Activated CD8-positive, alpha-beta memory T cell treated with anti-CD3 and anti-CD28 coated beads, Interleukin-2, amount 10 ng/mL, durations not matched to agents 7 days and 5 days (primary cell): Measurements from ENCODE around the gene CUL3. TPM values are rescaled to one million over a fixed set of nuclear protein-coding genes. Genes with fewer than 3 reads are reported as not detected.
"Not testable (repeated sequence)": the region's sequence is repeated elsewhere in the genome, so short reads cannot be mapped to it uniquely, and the experiment has no call there.

Experiments used
- ATAC-seq: fragments of 150-1000 bp; cut with Tn5 transposase; one replicate; pipeline ENCODE4 v1.10.0; 2021; ENCODE audit warnings: moderate library complexity
- CTCF ChIA-PET: fragments of 350-600 bp; sonication (Branson Sonifier 250); formaldehyde crosslinking; loops from one replicate; lab custom pipeline; 2021; ENCODE audit warnings: antibody characterized with exemption; lab: Charles Lee
- DNase-seq: peaks from one replicate; pipeline ENCODE4 v3.0.0-alpha.2; 2020
- H3K27ac Mint-ChIP-seq: one replicate; pipeline ENCODE4 v1.8.0; 2021; ENCODE audit warnings: mild to moderate bottlenecking, mixed read lengths
- H3K27me3 Mint-ChIP-seq: one replicate; pipeline ENCODE4 v1.8.0; 2021; ENCODE audit warnings: mixed read lengths
- H3K36me3 Mint-ChIP-seq: one replicate; pipeline ENCODE4 v1.8.0; 2021; ENCODE audit warnings: mild to moderate bottlenecking, mixed read lengths
- H3K4me1 Mint-ChIP-seq: one replicate; pipeline ENCODE4 v1.8.0; 2021; ENCODE audit warnings: mixed read lengths
- H3K4me3 Mint-ChIP-seq: one replicate; pipeline ENCODE4 v1.8.0; 2021; ENCODE audit warnings: mild to moderate bottlenecking, moderate library complexity, mixed read lengths
- H3K9me3 Mint-ChIP-seq: one replicate; pipeline ENCODE4 v1.8.0; 2022; ENCODE audit warnings: low read depth, mixed read lengths
- total RNA-seq, 2 experiments: library from RNA; stranded (reverse); gene quantifications; one replicate each; pipeline ENCODE4 v1.2.3, GENCODE V29; 2021

CUL3 gene
- total RNA-seq: 10 to 100 TPM; 72.2 to 79.8 TPM

DNA sequence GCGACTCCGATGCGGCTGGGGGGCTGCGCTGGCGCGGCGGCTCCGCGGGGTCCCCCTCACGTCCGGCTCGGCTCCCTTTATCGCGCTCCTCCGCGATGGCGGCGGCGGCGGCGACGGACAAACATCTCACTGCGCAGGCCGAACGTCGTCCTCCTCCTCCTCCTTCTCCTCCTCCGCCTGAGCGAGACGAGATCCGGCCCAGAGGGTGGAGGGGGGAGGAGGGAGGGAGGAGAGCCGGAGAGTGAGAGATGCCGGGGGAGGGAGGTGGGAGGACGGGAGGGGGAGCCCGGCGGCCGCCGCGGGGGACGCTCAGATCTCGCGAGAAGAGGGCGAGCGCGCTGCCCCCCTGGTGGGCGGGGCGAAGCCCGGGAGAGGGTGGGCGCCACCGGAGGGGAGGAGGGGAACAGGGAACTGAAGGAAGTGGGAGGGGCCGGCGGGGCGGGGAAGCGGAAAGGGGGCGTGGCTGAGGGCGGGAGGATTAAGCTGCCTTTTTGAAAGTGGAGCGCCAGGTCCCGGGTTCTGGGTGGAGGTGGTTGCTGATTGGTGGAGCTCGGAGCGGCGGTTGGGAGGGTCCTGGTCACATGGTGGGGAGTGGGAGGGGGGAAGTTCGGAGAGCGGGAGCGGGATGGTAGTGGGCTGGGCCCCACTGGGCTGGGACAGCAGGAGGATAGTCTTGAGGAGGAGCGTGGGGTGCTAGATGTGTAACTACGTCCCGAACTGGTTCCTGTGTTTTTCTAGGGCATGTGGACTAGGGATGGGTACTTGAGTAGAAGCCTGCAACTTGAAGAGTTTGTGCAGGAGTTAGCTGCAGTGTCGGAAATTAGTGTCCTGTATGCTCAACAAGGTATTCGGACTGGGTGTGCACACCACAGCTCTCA, at the start of gene CUL3:
Gene CUL3 (minus strand): TSS at position 153 of the 878 bp plus-strand sequence. CDS start 354 bp downstream, outside the sequence.
- Mint-ChIP-seq H3K36me3 (peaks cover 18% of the 10 kb centered on the region), H3K4me1 (peaks cover 43% of the 10 kb centered on the region), H3K4me3 (peak within 1 kb of the TSS; percentile 99), H3K27ac (peak within 1 kb of the TSS; percentile 93), H3K27me3 (no peaks in the 10 kb centered on the region), H3K9me3 (no peaks in the 10 kb centered on the region)
- CTCF ChIA-PET: interaction anchor here (1.1 to 1.7 kb wide), 3 partner anchors 54 to 66 kb away, joined by 3 to 5 read pairs (median 4); no protein-coding TSS in a partner anchor
- ATAC-seq: peak; percentile 84
- peak; percentile 100 for DNase-seq

DNA sequence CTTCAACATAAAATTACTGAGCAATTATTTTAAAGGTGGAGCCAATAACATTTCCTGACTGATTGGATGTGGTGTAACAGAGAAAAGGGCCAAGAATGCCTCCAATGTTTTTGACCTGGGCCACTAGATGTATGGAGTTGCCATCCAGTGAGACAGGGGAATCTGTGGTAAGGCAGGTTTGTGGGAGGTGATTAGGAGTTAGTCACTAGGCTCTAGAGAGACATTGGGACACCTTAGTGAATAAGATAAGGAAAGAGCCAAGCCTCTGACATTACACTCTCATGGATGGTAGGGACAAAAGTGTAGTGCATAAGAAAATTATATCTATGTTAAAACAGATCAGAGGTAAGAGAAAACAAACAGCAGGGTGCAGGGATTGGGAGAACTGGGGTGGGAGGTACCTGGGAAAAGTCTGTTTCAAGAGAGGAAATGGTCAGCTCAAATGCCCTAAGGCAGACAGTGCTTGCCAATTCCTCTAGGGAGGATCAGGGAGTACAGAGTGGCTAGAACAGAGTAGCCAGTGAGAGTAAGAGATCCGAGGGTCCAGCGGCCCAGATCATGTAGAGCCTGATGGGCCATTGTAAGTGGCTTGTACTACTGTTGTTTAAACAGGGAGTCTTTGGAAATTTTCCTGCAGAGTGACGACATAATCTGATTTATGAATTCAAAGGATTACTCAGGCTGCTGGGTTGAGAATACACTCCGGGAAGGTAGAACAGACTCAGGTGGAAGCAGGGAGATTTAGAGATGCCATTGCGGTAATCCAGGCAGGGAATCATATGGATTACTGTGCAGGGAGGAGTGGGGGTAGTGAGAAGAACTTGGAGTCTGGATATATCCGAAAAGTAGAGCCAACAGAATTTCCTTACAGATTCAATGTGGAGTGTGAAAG, 45.7 kb upstream of the CUL3 start:
- ATAC-seq: no peak
- H3K4me3 Mint-ChIP-seq: no peak overlapping the region
- CTCF ChIA-PET: interaction anchor here (0.5 kb wide), 1 partner anchor 528 kb away, joined by 3 read pairs; no protein-coding TSS in a partner anchor

DNA sequence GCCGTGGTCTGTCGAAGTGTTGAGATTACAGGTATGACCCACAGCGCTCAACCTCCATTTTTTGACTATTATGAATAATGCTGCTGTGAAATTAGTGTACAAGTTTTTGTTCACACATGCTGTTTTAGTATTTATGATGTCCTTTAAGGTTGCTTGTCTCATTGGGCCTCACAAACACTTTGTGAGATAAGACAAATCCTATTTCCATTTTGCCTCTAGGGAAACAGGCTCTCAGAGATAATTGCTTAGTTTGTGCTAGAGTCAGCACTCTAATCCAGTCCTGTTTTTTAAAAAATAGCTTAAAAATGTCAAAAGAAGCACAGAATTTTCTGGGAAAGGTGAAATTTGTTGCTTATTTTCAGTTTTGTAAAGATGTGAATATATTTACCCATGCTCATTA, 43.3 kb upstream of the CUL3 start:
- H3K9me3 Mint-ChIP-seq: no peaks in the 10 kb centered on the region
- peaks cover 3% of the 10 kb centered on the region for H3K27me3 Mint-ChIP-seq
- no peaks in the 10 kb centered on the region for H3K36me3 Mint-ChIP-seq
- DNase-seq: no peak
- no peak overlapping the region for H3K27ac Mint-ChIP-seq
- no peak for ATAC-seq
- CTCF ChIA-PET: no interaction called here
- no peak overlapping the region for H3K4me3 Mint-ChIP-seq
- H3K4me1 Mint-ChIP-seq: no peaks in the 10 kb centered on the region

More for the DNA sequence above, 45.7 kb upstream of the CUL3 start:
- no peaks in the 10 kb centered on the region for H3K36me3 Mint-ChIP-seq
- peaks cover 3% of the 10 kb centered on the region for H3K27me3 Mint-ChIP-seq
- no peaks in the 10 kb centered on the region for H3K4me1 Mint-ChIP-seq
- H3K27ac Mint-ChIP-seq: no peak overlapping the region
- DNase-seq: no peak
- no peaks in the 10 kb centered on the region for H3K9me3 Mint-ChIP-seq

DNA sequence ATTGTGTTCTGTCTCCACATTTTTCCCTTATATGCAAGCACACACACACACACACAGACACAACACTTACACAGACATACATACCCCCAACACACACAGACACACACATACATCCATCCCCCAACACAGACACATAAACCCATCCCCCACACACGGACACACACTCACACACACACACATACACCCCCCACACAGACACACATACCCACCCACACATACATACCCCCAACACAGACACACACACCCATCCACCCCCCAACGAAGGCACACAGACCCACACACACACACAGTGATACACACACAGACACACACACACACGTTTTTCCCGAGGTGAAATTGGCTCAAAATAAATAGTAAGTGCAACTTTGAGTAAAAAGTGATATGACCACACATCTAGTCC, 41.6 kb upstream of the CUL3 start:
- no peaks in the 10 kb centered on the region for H3K4me1 Mint-ChIP-seq
- ATAC-seq: no peak

DNA sequence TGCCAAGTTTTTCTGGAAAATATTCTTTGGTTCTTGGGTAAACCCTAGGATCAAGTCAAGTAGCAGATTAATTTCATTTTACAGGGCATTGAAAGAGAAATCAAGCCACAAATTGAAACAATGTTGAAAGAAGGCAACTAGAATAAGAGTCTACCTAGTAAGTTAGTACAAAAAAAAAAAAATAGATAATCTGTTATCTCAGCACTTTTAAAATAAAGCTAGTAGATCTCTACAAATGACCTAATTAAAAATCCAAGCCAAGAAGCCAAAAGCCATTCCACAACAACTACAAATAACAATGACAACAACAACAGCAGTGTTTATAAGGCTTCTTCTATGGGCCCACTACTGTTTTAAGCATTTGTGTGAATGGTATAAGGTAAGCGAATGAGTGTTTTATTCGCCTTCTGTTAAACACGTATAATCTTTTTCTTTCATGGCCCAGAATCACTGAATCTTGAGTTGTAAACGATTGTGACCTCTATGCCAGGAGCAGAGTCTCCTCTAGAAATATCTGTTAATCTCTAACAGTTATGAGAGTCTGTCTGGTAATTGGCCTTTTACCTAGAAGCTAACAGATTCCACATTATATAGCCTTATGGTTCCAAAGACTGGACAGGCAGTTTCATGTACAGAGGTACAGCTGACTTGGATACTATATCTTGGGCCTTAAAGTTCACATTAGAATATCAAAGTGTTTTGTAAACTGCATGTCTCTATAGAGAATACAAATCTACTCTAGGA, 28.6 kb upstream of the CUL3 start:
- no peaks in the 10 kb centered on the region for H3K9me3 Mint-ChIP-seq
- ATAC-seq (no peak), DNase-seq (no peak)
- H3K27me3 Mint-ChIP-seq: no peaks in the 10 kb centered on the region
- CTCF ChIA-PET: no interaction called here
- H3K4me1 Mint-ChIP-seq: no peaks in the 10 kb centered on the region
- H3K4me3 Mint-ChIP-seq: no peak overlapping the region
- no peak overlapping the region for H3K27ac Mint-ChIP-seq
- no peaks in the 10 kb centered on the region for H3K36me3 Mint-ChIP-seq

More for the DNA sequence above, 41.6 kb upstream of the CUL3 start:
- CTCF ChIA-PET: no interaction called here
- peaks cover 3% of the 10 kb centered on the region for H3K27me3 Mint-ChIP-seq
- DNase-seq: no peak
- H3K36me3 Mint-ChIP-seq: no peaks in the 10 kb centered on the region
- H3K27ac Mint-ChIP-seq: no peak overlapping the region
- no peak overlapping the region for H3K4me3 Mint-ChIP-seq
- no peaks in the 10 kb centered on the region for H3K9me3 Mint-ChIP-seq

DNA sequence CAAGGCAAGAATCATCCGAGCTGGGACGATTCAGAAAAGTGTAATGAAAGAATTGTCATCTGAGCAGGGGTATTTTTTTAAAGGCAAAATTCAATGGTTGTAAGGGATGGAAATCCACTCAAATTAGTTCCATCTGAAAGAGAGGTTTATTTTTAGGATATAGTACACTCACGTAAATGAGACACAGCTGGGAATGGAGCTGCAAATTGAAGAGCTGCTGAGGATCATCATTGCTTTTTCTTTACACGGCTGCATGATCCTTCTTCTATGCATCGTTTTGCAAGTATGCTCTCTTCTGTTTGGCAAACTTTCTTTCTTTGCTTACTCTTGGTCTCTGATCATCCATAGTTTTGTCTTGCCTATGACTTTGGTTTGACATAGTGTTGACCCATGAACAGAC, 27.4 kb upstream of the CUL3 start:
- Mint-ChIP-seq H3K27me3 (no peaks in the 10 kb centered on the region), H3K9me3 (no peaks in the 10 kb centered on the region), H3K27ac (no peak overlapping the region), H3K36me3 (no peaks in the 10 kb centered on the region), H3K4me3 (no peak overlapping the region), H3K4me1 (no peaks in the 10 kb centered on the region)
- ATAC-seq: no peak
- CTCF ChIA-PET: no interaction called here
- no peak for DNase-seq

DNA sequence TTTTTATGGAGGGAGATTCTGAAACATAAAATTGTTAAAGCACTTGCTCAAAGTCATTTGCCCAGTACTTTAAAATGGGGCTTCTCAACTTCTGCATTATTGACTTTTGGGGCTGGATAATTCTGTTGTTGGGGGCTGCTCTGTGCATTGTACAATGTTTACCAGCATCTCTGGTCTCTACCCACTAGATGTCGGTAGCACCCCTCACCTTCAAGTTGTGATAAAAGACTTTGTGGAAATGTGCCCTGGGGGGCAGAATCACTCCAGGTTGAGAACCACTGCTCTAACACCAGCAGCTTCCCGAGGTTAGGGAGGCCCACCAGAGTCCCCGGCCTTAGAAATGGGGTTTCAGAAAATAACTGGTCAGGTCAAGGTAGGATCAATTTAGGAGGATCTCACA, 26.8 kb upstream of the CUL3 start:
- Mint-ChIP-seq H3K4me1 (no peaks in the 10 kb centered on the region), H3K4me3 (no peak overlapping the region), H3K27me3 (no peaks in the 10 kb centered on the region), H3K27ac (no peak overlapping the region), H3K36me3 (no peaks in the 10 kb centered on the region), H3K9me3 (no peaks in the 10 kb centered on the region)
- DNase-seq (no peak), ATAC-seq (no peak)
- CTCF ChIA-PET: no interaction called here

DNA sequence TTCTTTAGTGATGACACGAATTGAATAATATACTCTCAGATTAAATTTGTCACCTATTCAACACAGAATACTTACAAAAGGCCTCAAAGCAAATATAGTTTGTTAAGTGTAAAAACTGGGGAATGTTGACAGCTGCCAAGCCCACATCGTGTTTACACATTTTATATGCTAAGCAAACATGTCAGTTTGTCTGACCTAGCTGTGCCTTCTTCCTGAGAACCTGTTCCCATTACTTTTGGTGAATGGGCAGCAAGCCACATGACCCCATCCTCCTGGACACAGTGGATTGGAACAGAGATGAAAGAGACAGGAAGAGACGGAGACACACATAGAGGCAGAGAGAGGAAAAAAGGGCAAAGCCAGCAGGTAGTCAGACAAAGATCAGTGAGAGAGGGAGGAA, 22.9 kb upstream of the CUL3 start:
- H3K9me3 Mint-ChIP-seq: peaks cover 3% of the 10 kb centered on the region
- peaks cover 3% of the 10 kb centered on the region for H3K4me1 Mint-ChIP-seq
- ATAC-seq: no peak
- CTCF ChIA-PET: no interaction called here
- H3K27me3 Mint-ChIP-seq: no peaks in the 10 kb centered on the region
- peaks cover 2% of the 10 kb centered on the region for H3K36me3 Mint-ChIP-seq
- no peak overlapping the region for H3K27ac Mint-ChIP-seq
- H3K4me3 Mint-ChIP-seq: no peak overlapping the region
- DNase-seq: no peak

DNA sequence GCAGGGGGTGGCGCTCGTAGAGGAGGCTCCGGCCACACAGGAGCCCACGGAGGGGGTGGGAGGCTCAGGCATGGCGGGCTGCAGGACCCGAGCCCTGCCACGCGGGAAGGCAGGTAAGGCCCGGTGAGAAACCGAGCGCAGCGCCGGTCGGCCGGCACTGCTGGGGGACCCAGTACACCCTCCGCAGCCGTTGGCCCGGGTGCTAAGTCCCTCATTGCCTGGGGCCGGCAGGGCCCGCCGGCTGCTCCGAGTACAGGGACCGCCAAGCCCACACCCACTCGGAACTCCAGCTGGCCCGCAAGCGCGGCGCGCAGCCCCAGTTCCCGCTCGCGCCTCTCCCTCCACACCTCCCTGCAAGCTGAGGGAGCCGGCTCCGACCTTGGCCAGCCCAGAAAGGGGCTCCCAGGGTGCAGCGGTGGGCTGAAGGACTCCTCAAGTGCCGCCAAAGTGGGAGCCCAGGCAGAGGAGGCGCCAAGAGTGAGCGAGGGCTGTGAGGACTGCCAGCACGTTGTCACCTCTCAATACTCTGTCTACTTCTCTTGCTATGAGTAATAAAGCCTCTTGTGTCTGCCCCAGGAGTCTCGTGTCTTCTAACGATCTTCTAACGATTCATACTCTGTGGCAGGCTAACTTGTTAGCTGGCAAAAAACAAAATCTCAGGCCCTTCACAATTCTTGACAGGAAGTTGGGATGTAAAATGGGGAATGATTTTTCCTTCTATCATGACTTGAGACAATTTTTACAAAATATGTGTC, 18.8 kb upstream of the CUL3 start:
- H3K27ac Mint-ChIP-seq, CTCF ChIA-PET, H3K36me3 Mint-ChIP-seq, DNase-seq, ATAC-seq, H3K4me3 Mint-ChIP-seq, H3K9me3 Mint-ChIP-seq: not testable (repeated sequence)
- H3K27me3 Mint-ChIP-seq: peaks cover 12% of the 10 kb centered on the region
- peaks cover 12% of the 10 kb centered on the region for H3K4me1 Mint-ChIP-seq

DNA sequence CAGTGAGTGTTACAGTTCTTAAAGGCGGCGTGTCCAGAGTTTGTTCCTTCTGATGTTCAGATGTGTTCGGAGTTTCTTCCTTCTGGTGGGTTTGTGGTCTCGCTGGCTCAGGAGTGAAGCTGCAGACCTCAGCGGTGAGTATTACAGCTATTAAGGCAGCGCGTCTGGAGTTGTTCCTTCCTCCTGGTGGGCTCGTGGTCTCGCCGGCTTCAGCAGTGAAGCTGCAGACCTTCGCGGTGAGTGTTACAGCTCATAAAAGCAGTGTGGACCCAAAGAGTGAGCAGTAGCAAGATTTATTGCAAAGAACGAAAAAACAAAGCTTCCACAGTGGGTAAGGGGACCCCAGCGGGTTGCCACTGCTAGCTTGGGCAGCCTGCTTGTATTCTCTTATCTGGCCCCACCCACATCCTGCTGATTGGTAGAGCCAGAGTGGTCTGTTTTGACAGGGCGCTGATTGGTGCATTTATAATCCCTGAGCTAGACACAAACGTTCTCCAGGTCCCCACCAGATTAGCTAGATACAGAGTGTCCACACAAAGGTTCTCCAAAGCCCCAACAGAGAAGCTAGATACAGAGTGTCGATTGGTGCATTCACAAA, 17.7 kb upstream of the CUL3 start:
- Mint-ChIP-seq H3K27me3 (peaks cover 12% of the 10 kb centered on the region), H3K4me3 (peak overlapping the region; percentile 74), H3K4me1 (peaks cover 12% of the 10 kb centered on the region)
- DNase-seq, H3K36me3 Mint-ChIP-seq, ATAC-seq, CTCF ChIA-PET, H3K9me3 Mint-ChIP-seq, H3K27ac Mint-ChIP-seq: not testable (repeated sequence)

DNA sequence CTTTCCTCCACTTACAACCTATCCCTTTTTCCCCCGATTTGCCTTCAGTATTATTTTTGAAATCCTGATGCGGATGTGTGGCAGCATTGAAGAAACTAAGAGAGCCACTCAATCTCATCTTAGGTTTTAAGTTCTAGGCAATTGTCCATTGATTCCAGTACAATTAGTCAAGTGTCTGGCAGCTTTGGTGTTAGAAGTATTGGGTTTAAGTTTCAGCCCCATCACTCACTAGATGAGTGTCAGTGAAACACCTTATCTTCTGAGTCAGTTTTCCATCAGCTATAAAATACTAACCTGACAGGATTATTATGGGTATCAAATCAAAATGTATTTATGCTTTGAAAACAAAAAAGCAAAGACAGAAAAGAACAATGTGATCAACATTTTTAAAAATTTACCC, 16.8 kb upstream of the CUL3 start:
- no peak overlapping the region for H3K4me3 Mint-ChIP-seq
- ATAC-seq (peak; percentile 27), DNase-seq (no peak)
- CTCF ChIA-PET: interaction anchor here (1.0 to 1.2 kb wide), 2 partner anchors 25 to 49 kb away, joined by 3 read pairs; no protein-coding TSS in a partner anchor
- peaks cover 12% of the 10 kb centered on the region for H3K4me1 Mint-ChIP-seq
- peaks cover 4% of the 10 kb centered on the region for H3K9me3 Mint-ChIP-seq
- H3K27me3 Mint-ChIP-seq: peaks cover 12% of the 10 kb centered on the region
- H3K27ac Mint-ChIP-seq: no peak overlapping the region
- peaks cover 2% of the 10 kb centered on the region for H3K36me3 Mint-ChIP-seq

DNA sequence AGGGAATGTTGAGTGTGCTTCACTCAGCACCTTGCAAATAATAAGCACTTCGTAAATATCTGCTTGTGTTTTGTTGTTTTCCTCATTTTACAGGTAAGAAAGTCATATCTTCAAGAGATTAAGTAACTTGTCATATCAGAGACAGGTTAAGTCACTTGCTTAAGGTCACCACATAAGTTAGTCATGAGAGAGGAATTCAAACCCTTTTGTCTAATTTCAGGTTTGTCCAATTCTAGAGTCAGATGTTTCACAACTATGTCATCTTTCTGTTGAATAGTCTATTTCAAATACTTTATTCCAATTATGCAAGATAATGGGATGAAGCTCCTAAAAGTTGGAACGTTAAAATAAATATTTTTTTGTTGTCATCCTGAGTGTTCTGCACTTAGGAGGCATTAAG, 13.5 kb upstream of the CUL3 start:
- H3K9me3 Mint-ChIP-seq: peaks cover 4% of the 10 kb centered on the region
- no peaks in the 10 kb centered on the region for H3K36me3 Mint-ChIP-seq
- peaks cover 9% of the 10 kb centered on the region for H3K4me1 Mint-ChIP-seq
- ATAC-seq: no peak
- CTCF ChIA-PET: no interaction called here
- DNase-seq: no peak
- peaks cover 12% of the 10 kb centered on the region for H3K27me3 Mint-ChIP-seq
- no peak overlapping the region for H3K27ac Mint-ChIP-seq
- H3K4me3 Mint-ChIP-seq: no peak overlapping the region
